ENCODE results near the gene CPNE9.
A peak's percentile ranks its signal among the peaks of the same experiment; 100 is the strongest.

The CPNE9 gene

DNA sequence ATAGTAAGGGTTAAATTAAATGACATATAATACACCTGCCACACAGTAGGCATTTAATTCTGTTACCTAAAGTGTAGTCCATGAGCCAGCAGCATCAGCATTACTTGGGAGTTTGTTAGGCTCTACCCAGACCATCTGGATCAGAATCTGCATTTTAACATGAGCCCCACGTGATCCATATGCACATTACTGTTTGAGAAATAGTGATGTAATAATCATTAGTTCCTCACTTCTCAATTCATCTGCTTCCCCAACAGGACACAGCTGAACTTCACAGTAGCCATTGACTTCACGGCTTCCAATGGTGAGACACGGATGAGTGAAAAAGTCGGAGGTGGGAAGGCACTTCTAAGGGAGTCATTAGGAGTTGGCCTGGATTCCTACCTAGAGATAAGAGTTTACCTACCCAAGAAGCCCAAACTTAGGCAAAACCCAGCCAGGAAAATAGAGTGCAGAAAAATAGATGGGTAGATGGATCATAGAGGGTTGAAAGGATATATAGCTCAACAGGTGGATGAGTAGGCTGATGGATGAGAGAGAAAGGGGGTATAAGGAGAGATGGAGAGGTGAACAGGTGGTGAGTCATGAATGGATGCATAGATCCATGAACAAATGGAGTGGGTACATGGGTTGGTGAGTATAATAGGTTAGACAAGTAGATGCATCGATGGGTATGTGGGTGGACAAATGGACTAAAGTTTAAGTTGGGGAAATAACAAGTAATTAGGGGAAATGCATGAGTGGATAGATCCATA, 13.3 kb downstream of the CPNE9 start:
- DNase-seq = no peak

DNA sequence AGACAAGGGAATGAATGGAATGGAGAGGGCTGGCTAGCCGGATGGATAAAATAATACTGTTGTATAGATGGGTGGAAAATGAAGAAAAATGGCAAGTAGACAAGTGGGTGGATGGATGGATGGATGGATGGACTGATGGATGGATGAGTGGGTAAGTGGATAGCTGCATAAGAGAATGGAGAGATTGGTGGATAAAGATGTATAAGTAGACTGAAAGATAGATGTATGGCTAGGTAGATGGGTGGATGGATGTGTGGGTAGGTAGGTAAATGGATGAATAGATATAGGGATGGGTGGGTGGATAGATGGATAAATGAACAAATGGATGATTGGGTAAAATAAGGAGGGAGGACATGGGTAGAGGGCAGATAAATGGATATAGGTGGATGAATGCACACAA, 13.9 kb downstream of the CPNE9 start:
- no peak for DNase-seq

DNA sequence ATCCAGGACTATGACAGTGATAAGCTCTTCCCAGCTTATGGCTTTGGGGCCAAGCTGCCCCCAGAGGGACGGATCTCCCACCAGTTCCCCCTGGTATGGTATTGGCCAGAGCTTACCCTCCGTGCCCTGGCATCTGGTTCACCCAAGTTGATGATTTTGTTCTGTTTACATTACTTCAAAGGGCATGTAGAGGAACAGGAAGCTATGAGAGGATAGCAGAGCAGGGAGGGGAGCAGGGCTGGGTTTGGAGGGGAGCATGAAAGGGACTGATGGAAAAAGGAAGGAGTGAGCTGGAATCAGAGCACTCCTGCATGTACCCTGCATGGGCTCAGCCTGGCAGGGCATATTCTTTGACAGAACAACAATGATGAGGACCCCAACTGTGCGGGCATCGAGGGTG, 14.5 kb downstream of the CPNE9 start:
- DNase-seq = no peak

DNA sequence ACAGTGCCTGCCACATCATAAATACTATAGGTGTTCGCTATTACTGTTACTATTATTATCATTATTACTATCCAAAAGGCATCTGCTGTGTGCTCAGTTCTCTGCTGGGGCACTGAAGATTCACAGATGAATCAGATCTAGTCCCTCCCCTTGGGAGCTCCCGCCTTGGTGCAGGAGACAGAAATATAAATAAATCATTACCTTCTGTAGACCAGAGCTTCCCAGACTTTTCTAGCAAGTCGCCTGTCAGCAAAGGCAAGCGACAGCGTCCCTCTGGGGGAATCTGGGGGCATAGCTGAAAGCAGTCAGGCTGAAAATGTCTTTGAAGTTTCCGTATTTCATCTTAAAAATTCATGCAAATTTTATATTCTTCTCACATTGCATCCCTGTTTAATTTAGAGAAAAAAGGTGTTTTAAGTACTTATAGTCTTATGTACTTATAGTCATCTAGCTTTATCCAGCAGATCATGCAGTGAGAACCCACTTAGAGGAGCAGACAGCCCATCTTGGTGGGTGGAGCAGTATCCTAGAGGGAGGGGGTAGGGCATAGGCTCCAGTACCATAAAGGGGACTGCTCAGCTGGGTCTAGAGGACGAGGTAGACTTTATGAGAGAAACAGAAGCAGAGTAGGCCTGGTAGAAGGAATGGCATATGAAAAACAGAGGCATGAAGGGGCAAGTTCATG, 17.5 kb downstream of the CPNE9 start:
- DNase-seq = no peak

DNA sequence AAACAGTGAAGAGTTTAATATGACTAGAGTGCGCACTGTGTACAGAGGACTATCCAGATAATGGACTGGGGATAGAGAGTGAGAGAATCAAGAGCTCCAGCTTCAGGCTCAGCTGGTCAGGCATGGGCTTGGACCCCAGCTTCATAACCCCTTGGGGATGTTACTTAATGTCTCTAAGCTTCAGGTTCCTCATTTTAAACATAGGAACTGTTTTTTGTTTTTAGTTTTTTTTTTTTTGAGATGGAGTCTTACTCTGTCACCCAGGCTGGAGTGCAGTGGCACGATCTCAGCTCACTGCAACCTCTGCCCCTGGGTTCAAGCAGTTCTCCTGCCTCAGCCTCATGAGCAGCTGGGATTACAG, 18.0 kb downstream of the CPNE9 start:
- DNase-seq = no peak

DNA sequence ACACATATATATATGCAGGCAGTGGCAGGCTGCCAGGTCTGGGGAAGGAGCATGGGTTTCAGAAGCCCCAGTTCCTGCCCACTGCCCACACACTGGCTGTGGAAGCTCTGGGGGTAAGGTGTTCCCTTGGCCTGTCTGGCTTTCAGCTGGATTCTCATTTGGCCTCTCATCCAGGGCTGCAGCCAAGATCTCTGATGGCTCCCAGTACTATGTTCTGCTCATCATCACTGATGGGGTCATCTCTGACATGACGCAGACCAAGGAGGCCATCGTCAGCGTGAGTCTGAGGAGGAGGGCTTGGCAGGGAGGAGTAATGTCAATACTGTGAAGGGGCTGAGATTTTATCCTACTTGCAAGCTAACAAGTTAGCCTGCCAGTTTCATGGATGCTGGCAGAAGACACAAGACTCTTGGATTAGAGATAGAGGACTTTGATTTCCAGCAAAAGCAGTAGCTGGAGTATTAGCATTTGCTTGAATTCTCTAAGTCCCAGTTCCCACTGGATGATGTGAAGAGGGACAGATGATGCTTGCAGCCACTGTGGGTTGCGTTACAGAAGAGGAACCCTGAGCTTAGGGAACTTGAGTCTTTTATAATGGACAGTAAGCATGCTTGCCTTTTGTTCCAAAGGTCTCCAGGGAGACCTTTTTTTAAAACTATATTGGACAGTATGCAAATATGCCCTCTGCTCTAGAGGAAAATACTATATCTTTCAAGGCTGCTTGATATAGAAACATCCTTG, 22.3 kb downstream of the CPNE9 start:
- no peak for DNase-seq

DNA sequence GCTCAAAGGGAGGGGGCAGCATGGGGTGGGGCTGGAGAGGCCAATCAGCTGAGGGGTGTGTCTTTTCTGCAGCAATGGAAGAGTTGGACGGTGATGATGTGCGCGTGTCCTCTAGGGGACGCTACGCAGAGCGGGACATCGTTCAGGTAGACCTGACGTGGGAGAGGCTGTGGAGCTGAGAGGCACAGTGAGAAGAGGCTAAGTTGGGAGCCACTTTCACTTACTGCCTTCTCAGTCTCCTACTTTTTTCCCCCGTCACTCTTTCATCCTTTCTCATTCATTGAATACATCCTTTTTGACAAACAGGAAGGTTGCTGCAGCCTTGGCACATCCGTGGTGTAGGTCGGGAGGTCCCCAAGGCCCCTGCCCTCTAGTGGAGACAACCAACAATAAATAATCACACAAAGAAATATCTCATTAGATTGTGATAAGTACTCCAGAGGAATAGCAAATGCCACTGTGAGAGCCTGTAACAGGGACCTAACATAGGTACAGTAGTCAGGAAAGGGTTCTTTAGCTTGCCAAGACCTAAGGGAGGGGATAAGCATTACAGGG, 23.5 kb downstream of the CPNE9 start:
- no peak for DNase-seq

DNA sequence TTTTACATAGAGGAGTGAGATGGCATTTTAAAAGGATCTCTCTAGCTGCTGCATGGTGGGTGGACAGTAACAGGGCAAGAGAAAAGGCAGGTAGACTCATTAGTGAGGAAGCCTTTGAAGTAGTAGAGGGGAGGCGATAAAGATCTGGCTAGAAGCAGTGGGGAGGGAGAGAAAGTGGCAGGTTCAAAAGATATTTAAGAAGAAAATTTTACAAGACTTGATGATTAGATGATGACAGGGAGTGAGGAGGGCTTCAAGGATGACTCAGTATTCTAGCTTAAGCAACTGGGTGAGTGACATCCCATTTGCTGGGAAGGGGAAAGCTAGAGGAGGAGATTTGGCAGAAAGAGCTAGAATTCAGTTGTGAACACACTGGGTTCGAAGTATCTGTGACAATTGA, 24.1 kb downstream of the CPNE9 start:
- DNase-seq = no peak

DNA sequence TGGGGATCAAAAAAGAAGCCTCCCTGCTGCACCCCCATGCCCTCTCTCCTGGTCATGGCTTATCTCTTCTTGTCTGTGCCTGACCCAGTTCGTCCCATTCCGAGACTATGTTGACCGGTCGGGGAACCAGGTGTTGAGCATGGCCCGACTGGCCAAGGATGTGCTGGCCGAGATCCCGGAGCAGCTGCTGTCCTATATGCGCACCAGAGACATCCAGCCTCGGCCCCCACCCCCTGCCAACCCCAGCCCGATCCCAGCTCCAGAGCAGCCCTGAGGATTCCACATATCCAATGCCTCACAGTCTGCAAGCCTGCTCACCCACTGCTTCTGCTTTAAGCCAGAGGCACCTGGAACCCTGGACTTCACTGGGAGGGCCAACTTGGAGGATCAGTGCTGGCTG, 25.8 kb downstream of the CPNE9 start:
- DNase-seq = no peak

DNA sequence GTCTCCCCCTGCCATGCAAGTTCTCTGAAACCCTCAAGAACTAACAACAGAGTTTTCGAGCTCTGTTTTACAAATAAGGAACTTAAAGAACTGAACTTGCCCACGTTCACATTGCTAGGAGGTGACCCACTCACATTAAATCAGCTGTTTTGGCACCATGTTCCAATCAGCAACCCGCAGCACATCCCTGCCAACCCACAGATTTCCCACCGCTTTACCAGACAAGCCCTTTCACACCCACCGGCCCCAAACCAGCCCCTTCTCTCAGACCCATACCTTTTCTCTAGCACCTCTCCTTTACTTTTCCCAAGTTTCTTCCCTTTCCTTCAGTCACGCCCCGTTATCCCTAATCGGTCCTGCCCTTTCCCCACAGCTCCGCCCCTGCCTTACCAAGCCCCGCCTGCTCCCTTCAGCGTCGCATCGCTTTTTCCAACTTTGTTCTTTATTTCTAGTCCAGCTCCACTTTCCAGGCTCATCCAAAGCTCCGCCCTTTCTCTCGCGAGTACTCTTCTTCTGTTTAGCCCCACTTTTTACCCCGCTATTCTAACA, 27.1 kb downstream of the CPNE9 start:
- peak in 1 of 2 donors; percentile 82 for DNase-seq

DNA sequence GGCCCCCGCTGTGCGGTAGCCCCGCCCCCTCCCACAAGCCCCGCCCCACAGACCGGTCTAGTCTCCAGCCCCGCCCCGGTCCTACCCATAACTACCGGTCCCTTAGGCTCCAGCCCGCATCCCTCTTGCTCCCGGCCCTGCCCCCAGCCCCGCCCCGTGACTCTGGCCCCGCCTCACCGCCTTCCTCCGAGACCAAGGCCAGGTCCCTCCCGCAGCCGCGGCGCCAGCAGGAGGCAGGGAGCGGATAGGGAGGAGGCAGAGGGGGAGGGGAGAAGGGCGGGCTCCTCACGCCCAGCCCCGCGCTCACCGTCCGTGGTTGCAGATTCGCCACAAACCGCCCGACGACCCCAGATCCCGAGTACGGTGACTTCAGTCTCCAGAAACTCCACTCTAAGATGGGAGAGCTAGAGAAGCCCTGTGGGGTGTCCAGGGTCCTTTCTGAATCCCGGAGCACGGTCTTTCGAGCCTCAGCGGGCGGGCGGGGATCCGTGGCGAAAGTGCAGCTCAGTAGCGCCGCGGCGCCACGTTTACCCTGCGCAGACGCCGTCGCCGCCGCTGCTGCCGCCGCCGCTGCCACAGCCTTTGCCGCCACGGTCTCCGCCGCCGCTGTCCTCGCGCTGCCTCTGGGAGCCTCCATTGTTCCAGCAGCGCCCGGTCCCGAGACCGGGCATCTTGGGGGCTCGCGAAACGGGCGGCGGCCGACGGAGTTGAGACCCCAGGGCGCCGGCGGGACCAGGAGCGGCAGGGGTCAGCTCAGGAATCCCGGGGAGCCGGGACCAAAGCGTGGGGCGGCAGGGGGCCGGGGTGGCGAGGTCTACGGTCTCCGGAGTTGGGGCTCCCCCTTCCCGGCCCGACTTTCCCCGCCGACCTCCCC, 27.8 kb downstream of the CPNE9 start, which contains the start of gene BRPF1:
TSS of gene BRPF1 (plus strand) at position 530 of the 874 bp plus-strand sequence. CDS start 2,406 bp downstream, outside the sequence.
- DNase-seq = peak; percentile 99 to 100

DNA sequence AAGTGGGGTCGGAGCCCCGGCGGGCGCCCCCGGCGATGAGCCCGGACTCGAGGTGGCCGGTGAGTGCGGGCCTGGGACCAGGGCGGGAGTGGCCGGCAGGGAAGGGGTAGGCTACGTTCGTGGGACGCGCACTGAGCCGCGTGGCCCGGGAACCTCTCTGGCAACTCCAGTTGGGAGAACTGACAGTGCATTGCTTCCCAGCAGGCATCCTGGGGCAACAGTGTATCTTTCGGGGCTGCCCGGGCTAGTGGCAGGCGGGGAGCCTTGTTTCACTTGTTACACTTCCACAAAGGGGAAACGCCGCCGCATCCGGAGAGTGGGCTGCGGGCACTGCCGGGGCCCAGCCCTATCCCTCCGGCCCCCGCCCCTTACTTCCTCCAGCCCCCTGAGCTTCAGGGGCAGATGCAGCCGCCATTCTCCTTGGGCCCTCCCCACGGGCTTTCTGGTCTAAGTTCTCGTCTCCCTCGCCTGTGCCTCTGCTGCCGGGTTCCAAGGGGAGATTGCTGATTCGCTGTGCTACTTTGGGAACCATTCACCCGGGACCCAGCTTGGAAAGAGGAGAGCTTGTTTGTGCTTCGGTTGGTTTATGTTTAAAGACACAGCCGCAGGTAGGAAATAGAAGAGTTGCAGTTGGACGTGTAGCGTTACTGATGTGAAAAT, 28.6 kb downstream of the CPNE9 start:
- DNase-seq = no peak

DNA sequence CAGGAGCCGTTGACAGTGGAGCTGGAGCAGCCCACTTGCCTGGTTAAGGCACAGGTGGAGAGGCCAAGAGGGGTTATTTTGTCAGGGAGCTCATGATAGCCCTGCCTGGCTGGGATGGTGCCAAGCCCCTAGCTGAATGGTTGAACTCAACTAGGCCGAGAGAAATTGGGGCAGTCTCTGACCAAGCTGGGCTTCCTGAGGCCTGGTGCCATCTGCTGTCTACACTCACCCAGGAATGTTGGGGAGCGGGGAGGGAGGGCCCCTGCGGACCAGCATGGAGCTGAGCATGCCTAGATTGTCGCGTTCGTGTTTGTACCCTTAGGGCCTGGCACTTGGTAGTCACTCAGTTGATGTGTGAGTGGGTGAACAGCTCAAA, 29.1 kb downstream of the CPNE9 start:
- no peak for DNase-seq

DNA sequence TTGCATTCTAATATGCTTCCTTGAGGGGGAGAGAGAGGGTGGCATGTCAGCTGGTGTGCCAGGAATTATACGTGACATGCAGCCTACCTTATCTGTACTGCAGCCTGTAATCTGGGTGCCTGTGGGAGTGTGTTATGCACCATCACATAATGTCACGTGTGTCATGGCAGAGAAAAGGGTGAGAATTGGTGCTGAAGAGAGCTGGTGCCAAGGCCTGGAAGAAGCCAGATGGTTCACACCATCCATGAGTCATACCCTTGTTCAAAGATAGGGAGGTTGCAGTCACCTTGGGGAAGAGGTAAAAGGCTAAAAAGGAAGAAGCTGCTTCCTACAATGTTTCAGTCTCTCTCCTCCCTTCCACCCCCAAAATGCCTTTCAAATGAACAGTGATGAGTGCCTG, 33.2 kb downstream of the CPNE9 start:
- DNase-seq = peak in 1 of 2 donors; percentile 28

DNA sequence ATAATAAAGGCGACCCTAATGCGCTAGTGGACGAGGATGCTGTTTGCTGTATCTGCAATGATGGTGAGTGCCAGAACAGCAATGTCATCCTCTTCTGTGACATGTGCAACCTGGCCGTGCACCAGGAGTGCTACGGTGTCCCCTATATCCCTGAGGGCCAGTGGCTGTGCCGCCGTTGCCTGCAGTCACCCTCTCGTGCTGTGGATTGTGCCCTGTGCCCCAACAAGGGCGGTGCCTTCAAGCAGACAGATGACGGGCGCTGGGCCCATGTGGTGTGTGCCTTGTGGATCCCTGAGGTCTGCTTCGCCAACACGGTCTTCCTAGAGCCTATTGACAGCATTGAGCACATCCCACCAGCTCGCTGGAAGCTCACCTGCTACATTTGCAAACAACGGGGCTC, 35.5 kb downstream of the CPNE9 start:
- DNase-seq = no peak

DNA sequence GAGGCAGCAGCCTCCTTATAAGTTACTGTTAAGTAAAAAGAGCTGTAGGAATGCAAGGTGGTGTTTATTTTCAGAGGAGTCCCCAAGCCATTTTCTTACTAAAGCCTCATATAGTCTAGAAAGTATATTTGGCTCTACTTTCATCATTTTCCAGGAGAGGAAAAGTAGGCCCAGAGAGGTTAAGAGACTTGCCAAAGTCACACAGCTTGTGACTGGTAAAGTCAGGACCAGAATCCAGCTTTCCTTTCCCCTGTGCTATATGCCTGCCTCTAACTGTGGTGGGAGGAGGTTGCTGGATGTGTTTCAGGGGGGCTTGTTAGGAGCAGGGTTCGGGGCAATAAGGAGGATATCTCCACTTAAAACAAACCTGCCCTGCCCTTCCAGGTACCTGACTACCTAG, 38.9 kb downstream of the CPNE9 start:
- no peak for DNase-seq

DNA sequence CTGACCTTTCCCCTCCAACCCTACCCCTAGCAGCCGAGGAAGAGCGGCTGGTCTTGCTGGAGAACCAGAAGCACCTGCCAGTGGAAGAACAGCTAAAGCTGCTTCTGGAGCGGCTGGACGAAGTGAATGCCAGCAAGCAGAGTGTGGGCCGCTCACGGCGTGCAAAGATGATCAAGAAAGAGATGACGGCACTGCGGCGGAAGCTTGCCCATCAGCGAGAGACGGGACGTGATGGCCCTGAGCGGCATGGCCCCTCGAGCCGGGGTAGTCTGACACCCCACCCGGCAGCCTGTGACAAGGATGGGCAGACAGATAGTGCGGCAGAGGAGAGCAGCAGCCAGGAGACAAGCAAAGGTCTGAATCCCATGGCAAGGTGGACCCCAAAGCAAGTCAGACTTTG, 39.9 kb downstream of the CPNE9 start:
- no peak for DNase-seq

DNA sequence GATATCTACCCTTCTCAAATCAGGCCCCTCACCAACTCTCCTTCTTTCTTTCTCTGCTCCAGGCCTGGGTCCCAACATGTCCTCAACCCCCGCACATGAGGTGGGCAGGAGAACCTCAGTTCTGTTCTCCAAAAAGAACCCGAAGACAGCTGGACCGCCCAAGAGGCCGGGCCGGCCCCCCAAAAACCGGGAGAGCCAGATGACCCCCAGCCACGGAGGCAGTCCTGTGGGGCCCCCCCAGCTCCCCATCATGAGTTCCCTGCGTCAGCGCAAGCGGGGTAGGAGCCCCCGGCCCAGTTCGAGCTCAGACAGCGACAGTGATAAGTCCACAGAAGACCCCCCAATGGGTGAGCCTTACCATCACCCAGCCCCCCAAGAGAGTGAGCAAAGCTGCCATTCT, 40.5 kb downstream of the CPNE9 start:
- no peak for DNase-seq

DNA sequence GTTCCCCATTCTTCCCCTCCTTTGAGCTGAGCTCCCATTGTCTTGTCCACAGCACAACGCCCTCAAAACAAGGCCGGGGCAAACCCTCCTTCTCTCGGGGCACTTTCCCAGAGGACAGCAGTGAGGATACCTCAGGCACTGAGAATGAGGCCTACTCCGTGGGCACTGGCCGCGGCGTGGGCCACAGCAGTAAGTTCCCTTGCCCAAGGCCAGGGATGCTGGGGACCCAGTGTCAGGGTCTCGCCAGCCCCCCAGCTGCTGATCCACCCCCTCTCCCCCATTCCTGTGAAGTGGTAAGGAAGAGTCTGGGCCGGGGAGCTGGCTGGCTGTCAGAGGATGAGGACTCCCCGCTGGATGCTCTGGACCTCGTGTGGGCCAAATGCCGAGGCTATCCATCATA, 41.9 kb downstream of the CPNE9 start:
- DNase-seq = no peak

DNA sequence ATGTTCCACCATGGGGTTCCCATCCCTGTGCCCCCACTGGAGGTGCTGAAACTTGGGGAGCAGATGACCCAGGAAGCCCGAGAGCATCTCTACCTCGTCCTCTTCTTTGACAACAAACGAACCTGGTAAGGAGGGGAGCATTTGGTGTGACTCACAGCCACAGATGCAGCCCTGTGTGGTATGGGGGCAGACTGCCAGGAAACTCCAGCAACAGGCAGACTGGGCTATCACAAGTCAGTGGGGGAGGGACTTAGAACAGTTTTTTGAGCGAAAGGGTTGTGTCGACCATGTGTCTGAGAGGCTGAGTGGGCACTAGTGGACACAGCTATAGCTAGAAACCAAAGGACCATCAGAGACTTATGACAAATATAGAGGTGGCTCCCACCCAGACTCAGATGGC, 42.7 kb downstream of the CPNE9 start:
- DNase-seq = no peak

DNA sequence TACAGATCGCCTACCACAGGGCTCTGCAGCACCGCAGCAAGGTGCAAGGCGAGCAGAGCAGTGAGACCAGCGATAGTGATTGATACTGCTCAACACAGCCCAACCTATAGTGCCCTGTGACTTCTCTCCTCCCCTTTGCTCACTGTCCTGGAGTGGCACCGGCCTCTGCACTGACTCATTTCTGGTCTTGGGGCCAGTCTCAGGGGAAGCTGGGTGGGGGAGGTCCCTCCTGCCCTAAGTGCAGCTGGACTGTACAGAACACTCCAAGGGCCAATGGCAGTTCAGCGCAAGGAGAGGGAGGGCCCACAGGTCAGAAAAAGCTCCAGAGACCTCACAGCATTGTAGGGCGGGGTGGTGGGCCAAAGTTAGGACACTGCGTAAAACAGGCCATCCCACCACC, 43.6 kb downstream of the CPNE9 start:
- no peak for DNase-seq

DNA sequence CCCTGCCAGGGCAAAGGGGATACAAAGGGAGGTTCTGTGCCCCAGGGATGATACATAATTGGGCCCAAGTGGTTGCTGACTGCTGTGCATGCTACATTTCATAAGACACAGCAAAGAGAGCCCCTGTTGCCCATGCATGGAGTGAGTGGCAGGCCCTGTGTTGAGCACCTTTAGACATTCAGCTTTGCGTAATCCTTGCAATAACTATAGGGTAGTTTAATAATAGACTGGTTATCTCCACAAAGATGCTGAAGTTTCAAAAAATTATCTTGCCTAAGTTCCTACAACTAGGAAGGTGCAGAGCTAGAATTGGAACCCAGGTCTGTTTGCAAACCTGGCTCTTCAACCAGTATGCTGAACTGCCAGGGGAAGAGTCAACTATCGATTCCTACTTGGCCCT, 44.4 kb downstream of the CPNE9 start:
- no peak for DNase-seq

All from hippocampal formation (tissue), 2 donors.